HG03460 (cell line): ENCODE data around the gene MNAT1.

Experiments
- ATAC-seq: cut with Tn5 transposase; IDR thresholded peaks from one replicate; pipeline ENCODE4 v1.9.1; 2021; ENCODE audit not compliant: unreplicated experiment

Gene MNAT1

DNA sequence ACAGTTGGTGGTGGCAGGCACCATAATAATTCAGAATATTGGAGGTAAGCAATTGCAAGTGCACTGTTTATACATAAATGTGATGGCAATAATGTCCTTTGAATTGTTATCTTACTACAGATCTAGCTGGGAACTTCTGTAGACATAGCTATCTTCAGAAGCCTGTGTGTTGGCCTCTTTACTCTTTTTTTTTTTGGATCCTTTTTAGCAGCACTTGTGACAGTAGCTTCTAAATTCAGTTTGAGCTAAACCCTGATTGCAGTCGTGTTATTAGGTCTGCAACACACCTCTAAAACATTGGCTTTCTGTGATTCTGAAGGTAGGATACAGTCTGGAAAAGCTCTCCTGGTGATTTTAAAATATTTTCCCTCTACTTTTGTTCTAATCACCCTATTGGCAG is 285.0 kb downstream of the MNAT1 start:
- ATAC-seq = no peak
